Keratinocyte (primary cell): ENCODE results near the gene ADAMTSL4. TPM values are rescaled to one million over a fixed set of nuclear protein-coding genes. Genes with fewer than 3 reads are reported as not detected.

Experiments used
- DNase-seq: peaks from one replicate; pipeline ENCODE4 v3.0.0-alpha.2; 2011; ENCODE audit warnings: low read depth, missing footprints, low spot score
- FAIRE-seq: peaks from 2 replicates; lab custom pipeline; 2011; peaks lifted over from hg19 to GRCh38; lab: Jason Lieb, UNC
- H2AFZ ChIP-seq: 2 replicates; pipeline ENCODE4 v1.6.0; 2012; ENCODE audit warnings: low read length, control low read depth, inconsistent platforms; ENCODE audit not compliant: control insufficient read depth
- H3K27ac ChIP-seq: 2 replicates; pipeline ENCODE4 v1.5.1; 2011; ENCODE audit warnings: low read length; ENCODE audit not compliant: control insufficient read depth, insufficient read depth
- H3K27me3 ChIP-seq: 3 replicates; pipeline ENCODE4 v1.6.0; 2011; ENCODE audit warnings: low read length; ENCODE audit not compliant: control insufficient read depth, insufficient read depth; ENCODE audit errors: extremely low read depth
- H3K36me3 ChIP-seq, 2 experiments: 2 replicates in 1 of 2; 3 replicates in 1 of 2; pipeline ENCODE4 v1.5.1; 2011; ENCODE audit warnings: low read length in 2 of 2, mild to moderate bottlenecking in 1 of 2; ENCODE audit not compliant: control insufficient read depth in 2 of 2, insufficient read depth in 2 of 2; ENCODE audit errors: extremely low read depth in 1 of 2
- H3K4me1 ChIP-seq: 3 replicates; pipeline ENCODE4 v1.5.1; 2011; ENCODE audit warnings: low read length; ENCODE audit not compliant: control insufficient read depth, insufficient read depth; ENCODE audit errors: extremely low read depth
- H3K4me2 ChIP-seq: 3 replicates; pipeline ENCODE4 v1.6.0; 2011; ENCODE audit warnings: low read depth, low read length; ENCODE audit not compliant: control insufficient read depth, insufficient read depth; ENCODE audit errors: extremely low read depth
- H3K4me3 ChIP-seq, 3 experiments: fragments of 200-600 bp in 1 of 3; sonication (generic) in 1 of 3; 2 replicates in 2 of 3; 3 replicates in 1 of 3; pipeline ENCODE4 v1.5.1; 2011 to 2016; ENCODE audit warnings: low read length in 3 of 3, mild to moderate bottlenecking in 3 of 3, control low read depth in 2 of 3, inconsistent platforms in 1 of 3, low read depth in 1 of 3, mixed read lengths in 1 of 3, mixed run types in 1 of 3, moderate library complexity in 1 of 3; ENCODE audit not compliant: control insufficient read depth in 2 of 3, insufficient read depth in 2 of 3; ENCODE audit errors: extremely low read depth in 1 of 3
- H3K79me2 ChIP-seq: 2 replicates; pipeline ENCODE4 v1.6.0; 2012; ENCODE audit warnings: low read length; ENCODE audit not compliant: control insufficient read depth, insufficient read depth
- H3K9ac ChIP-seq: 3 replicates; pipeline ENCODE4 v1.6.0; 2011; ENCODE audit warnings: low read length; ENCODE audit not compliant: control insufficient read depth, insufficient read depth; ENCODE audit errors: extremely low read depth
- H3K9me1 ChIP-seq: 3 replicates; pipeline ENCODE4 v1.6.0; 2011; ENCODE audit warnings: low read length; ENCODE audit not compliant: control insufficient read depth, insufficient read depth; ENCODE audit errors: extremely low read depth
- H3K9me3 ChIP-seq: 2 replicates; pipeline ENCODE4 v1.5.1; 2012; ENCODE audit warnings: low read depth, low read length; ENCODE audit not compliant: control insufficient read depth
- H4K20me1 ChIP-seq: 3 replicates; pipeline ENCODE4 v1.6.0; 2011; ENCODE audit warnings: low read length; ENCODE audit not compliant: control insufficient read depth, insufficient read depth; ENCODE audit errors: extremely low read depth
- CTCF ChIP-seq, 3 experiments: IDR thresholded peaks in 1 of 3; conservative IDR thresholded peaks in 1 of 3; optimal IDR thresholded peaks in 1 of 3; 2 replicates in 2 of 3; 3 replicates in 1 of 3; pipeline versions ENCODE3 to v1.5.1; 2011; ENCODE audit warnings: low read length in 3 of 3, mild to moderate bottlenecking in 3 of 3, moderate library complexity in 2 of 3, control low read depth in 1 of 3, inconsistent platforms in 1 of 3; ENCODE audit not compliant: insufficient read depth in 2 of 3; ENCODE audit errors: extremely low read depth in 1 of 3
- EZH2 ChIP-seq: IDR thresholded peaks from one replicate; pipeline ENCODE4 v1.6.1; 2012; ENCODE audit warnings: inconsistent platforms, mild to moderate bottlenecking, low read length, moderate library complexity
- dilution Hi-C: fragments of 300-500 bp; cut with MboI; formaldehyde crosslinking; loops from one replicate; pipeline ENCODE4 v1.7.0; 2020; ENCODE audit warnings: low sequenced_read_pairs; ENCODE audit not compliant: extremely low pct_ligation_motif_present
- polyA plus RNA-seq, 5 experiments: library from polyadenylated mRNA; depleted of rRNA in 3 of 5; stranded (reverse) in 3 of 5; stranded (forward) in 1 of 5; unstranded in 1 of 5; fragments of >200 nt; gene quantifications; 1 replicate in 1 of 5; 2 replicates in 3 of 5; 3 replicates in 1 of 5; pipeline versions ENCODE4 v1.2.1 to v1.2.3, GENCODE V29; 2011 to 2012; ENCODE audit warnings: missing spikeins in 2 of 5, low read depth in 1 of 5, low replicate concordance in 1 of 5

Gene ADAMTSL4
- polyA plus RNA-seq, 1 donor (not counting 4 experiments of a cell fraction or from before 2014, with no cell fraction given): 7.0 TPM

GRCh38 chr1:150552128-150552910 lies 3.1 kb downstream of the ADAMTSL4 start:
- Histone ChIP-seq H3K4me2 (peak overlapping the region; percentile 18), H3K9me1 (no peaks in the 10 kb centered on the region), H3K9ac (no peak overlapping the region), H3K4me3 (no peak overlapping the region), H4K20me1 (no peaks in the 10 kb centered on the region), H3K4me1 (peaks cover 19% of the 10 kb centered on the region), H3K27me3 (no peaks in the 10 kb centered on the region), H2AFZ (no peak overlapping the region), H3K9me3 (no peaks in the 10 kb centered on the region), H3K79me2 (no peaks in the 10 kb centered on the region), H3K36me3 (peaks cover 0 to 1% of the 10 kb centered on the region in 2 experiments), H3K27ac (no peak overlapping the region)
- FAIRE-seq (no peak), DNase-seq (no peak)
- dilution Hi-C loops: no loop called here
- TF ChIP-seq CTCF (optimal IDR thresholded peaks at IDR 0.05 in 1 of 3, IDR thresholded peaks at IDR 0.05 in 1 of 3, conservative IDR thresholded peaks at IDR 0.05 in 1 of 3; ENCODE audit: extremely low read depth in 1 of 3, insufficient read depth in 2 of 3, low read length in 3 of 3) (no peak), EZH2 (no peak)

GRCh38 chr1:150552911-150553289 lies 3.7 kb downstream of the ADAMTSL4 start:
- no peaks in the 10 kb centered on the region for H3K9me3 ChIP-seq
- dilution Hi-C loops: no loop called here
- no peak overlapping the region for H3K27ac ChIP-seq
- H3K36me3 ChIP-seq: peaks cover 0 to 1% of the 10 kb centered on the region in 2 experiments
- DNase-seq: no peak
- peaks cover 19% of the 10 kb centered on the region for H3K4me1 ChIP-seq
- TF ChIP-seq EZH2 (no peak), CTCF (optimal IDR thresholded peaks at IDR 0.05 in 1 of 3, IDR thresholded peaks at IDR 0.05 in 1 of 3, conservative IDR thresholded peaks at IDR 0.05 in 1 of 3; ENCODE audit: extremely low read depth in 1 of 3, insufficient read depth in 2 of 3, low read length in 3 of 3) (no peak)
- no peaks in the 10 kb centered on the region for H3K27me3 ChIP-seq
- no peak overlapping the region for H2AFZ ChIP-seq
- no peaks in the 10 kb centered on the region for H3K79me2 ChIP-seq
- no peak overlapping the region for H3K4me2 ChIP-seq
- no peak overlapping the region for H3K9ac ChIP-seq
- FAIRE-seq: no peak
- no peaks in the 10 kb centered on the region for H3K9me1 ChIP-seq
- no peak overlapping the region for H3K4me3 ChIP-seq
- H4K20me1 ChIP-seq: no peaks in the 10 kb centered on the region
